ENCODE data around the gene PPM1K.

PPM1K gene

GRCh38 chr4:88217169-88217568 is 67.2 kb downstream of the PPM1K start:
- Histone ChIP-seq H2BK12ac (ENCODE audit: low read length) (no peak overlapping the region), H3K4ac (ENCODE audit: low read depth, low read length) (no peak overlapping the region), H2BK120ac (ENCODE audit: insufficient read depth, low read length, poor library complexity) (no peak overlapping the region), H3K9ac (ENCODE audit: low read length) (no peak overlapping the region), H4K91ac (ENCODE audit: low read depth, low read length) (no peak overlapping the region), H4K8ac (ENCODE audit: low read depth, low read length) (no peak overlapping the region), H4K12ac (ENCODE audit: low read depth, low read length) (no peak overlapping the region), H2BK5ac (ENCODE audit: low read depth, low read length, poor library complexity) (no peak overlapping the region), H3K79me1 (ENCODE audit: low read length) (no peaks in the 10 kb centered on the region), H3K18ac (ENCODE audit: low read length) (no peak overlapping the region), H3K4me1 (ENCODE audit: control insufficient read depth in 1 of 2, insufficient read depth in 2 of 2, low read length in 2 of 2) (no peaks in the 10 kb centered on the region), H3K4me3 (ENCODE audit: low read depth, low read length) (no peak overlapping the region), H3K23ac (ENCODE audit: low read length) (no peak overlapping the region), H3K9me3 (ENCODE audit: insufficient read depth, low read depth, low read length) (no peaks in the 10 kb centered on the region), H3K4me2 (ENCODE audit: low read length) (no peak overlapping the region), H3K14ac (ENCODE audit: low read length) (no peak overlapping the region), H3K27me3 (ENCODE audit: insufficient read depth, low read length) (no peaks in the 10 kb centered on the region), H3K27ac (ENCODE audit: low read depth, low read length) (no peak overlapping the region), H2AFZ (ENCODE audit: insufficient read depth, low read length, poor library complexity) (no peak overlapping the region), H2AK5ac (ENCODE audit: low read length) (no peak overlapping the region), H3K36me3 (ENCODE audit: control insufficient read depth in 1 of 2, insufficient read depth in 2 of 2, low read length in 2 of 2) (no peaks in the 10 kb centered on the region), H3K79me2 (ENCODE audit: control insufficient read depth, insufficient read depth, low read length, poor library complexity) (no peaks in the 10 kb centered on the region)
- WGBS (ENCODE audit: extremely low coverage, insufficient coverage, insufficient read length), result no CpG with 5 or more reads among the region's 4 CpGs
- peak; percentile 75 to 86 for DNase-seq

GRCh38 chr4:88216395-88216794 is 68.0 kb downstream of the PPM1K start:
- Histone ChIP-seq H3K4me2 (ENCODE audit: low read length) (no peak overlapping the region), H2AK5ac (ENCODE audit: low read length) (no peak overlapping the region), H3K36me3 (ENCODE audit: control insufficient read depth in 1 of 2, insufficient read depth in 2 of 2, low read length in 2 of 2) (no peaks in the 10 kb centered on the region), H3K9ac (ENCODE audit: low read length) (peak overlapping the region; percentile 22), H3K14ac (ENCODE audit: low read length) (no peak overlapping the region), H4K91ac (ENCODE audit: low read depth, low read length) (no peak overlapping the region), H3K4ac (ENCODE audit: low read depth, low read length) (no peak overlapping the region), H2BK12ac (ENCODE audit: low read length) (no peak overlapping the region), H4K8ac (ENCODE audit: low read depth, low read length) (no peak overlapping the region), H2AFZ (ENCODE audit: insufficient read depth, low read length, poor library complexity) (no peak overlapping the region), H4K12ac (ENCODE audit: low read depth, low read length) (no peak overlapping the region), H3K23ac (ENCODE audit: low read length) (no peak overlapping the region), H3K4me3 (ENCODE audit: low read depth, low read length) (no peak overlapping the region), H3K9me3 (ENCODE audit: insufficient read depth, low read depth, low read length) (no peaks in the 10 kb centered on the region), H3K79me1 (ENCODE audit: low read length) (no peaks in the 10 kb centered on the region), H3K27ac (ENCODE audit: low read depth, low read length) (no peak overlapping the region), H3K18ac (ENCODE audit: low read length) (no peak overlapping the region), H2BK120ac (ENCODE audit: insufficient read depth, low read length, poor library complexity) (no peak overlapping the region), H3K27me3 (ENCODE audit: insufficient read depth, low read length) (no peaks in the 10 kb centered on the region), H3K79me2 (ENCODE audit: control insufficient read depth, insufficient read depth, low read length, poor library complexity) (no peaks in the 10 kb centered on the region), H3K4me1 (ENCODE audit: control insufficient read depth in 1 of 2, insufficient read depth in 2 of 2, low read length in 2 of 2) (no peaks in the 10 kb centered on the region), H2BK5ac (ENCODE audit: low read depth, low read length, poor library complexity) (no peak overlapping the region)
- no CpG with 5 or more reads among the region's 6 CpGs for WGBS (ENCODE audit: extremely low coverage, insufficient coverage, insufficient read length)
- DNase-seq, result peak; percentile 41 to 72

GRCh38 chr4:88215351-88215750 is 69.0 kb downstream of the PPM1K start:
- H3K18ac ChIP-seq (ENCODE audit: low read length), result no peak overlapping the region
- H3K4me1 ChIP-seq (ENCODE audit: control insufficient read depth in 1 of 2, insufficient read depth in 2 of 2, low read length in 2 of 2), result no peaks in the 10 kb centered on the region
- no peak overlapping the region for H2BK5ac ChIP-seq (ENCODE audit: low read depth, low read length, poor library complexity)
- no peak overlapping the region for H3K23ac ChIP-seq (ENCODE audit: low read length)
- no peaks in the 10 kb centered on the region for H3K27me3 ChIP-seq (ENCODE audit: insufficient read depth, low read length)
- H2AK5ac ChIP-seq (ENCODE audit: low read length), result no peak overlapping the region
- H4K91ac ChIP-seq (ENCODE audit: low read depth, low read length), result no peak overlapping the region
- H3K9ac ChIP-seq (ENCODE audit: low read length), result no peak overlapping the region
- H3K14ac ChIP-seq (ENCODE audit: low read length), result no peak overlapping the region
- H3K79me2 ChIP-seq (ENCODE audit: control insufficient read depth, insufficient read depth, low read length, poor library complexity), result no peaks in the 10 kb centered on the region
- no peaks in the 10 kb centered on the region for H3K36me3 ChIP-seq (ENCODE audit: control insufficient read depth in 1 of 2, insufficient read depth in 2 of 2, low read length in 2 of 2)
- no peak overlapping the region for H2AFZ ChIP-seq (ENCODE audit: insufficient read depth, low read length, poor library complexity)
- H3K4me2 ChIP-seq (ENCODE audit: low read length), result no peak overlapping the region
- H4K8ac ChIP-seq (ENCODE audit: low read depth, low read length), result no peak overlapping the region
- H2BK120ac ChIP-seq (ENCODE audit: insufficient read depth, low read length, poor library complexity), result no peak overlapping the region
- DNase-seq, result no peak
- no peaks in the 10 kb centered on the region for H3K79me1 ChIP-seq (ENCODE audit: low read length)
- no peak overlapping the region for H3K27ac ChIP-seq (ENCODE audit: low read depth, low read length)
- no peak overlapping the region for H2BK12ac ChIP-seq (ENCODE audit: low read length)
- H3K4me3 ChIP-seq (ENCODE audit: low read depth, low read length), result no peak overlapping the region
- no peak overlapping the region for H3K4ac ChIP-seq (ENCODE audit: low read depth, low read length)
- H4K12ac ChIP-seq (ENCODE audit: low read depth, low read length), result no peak overlapping the region
- no peaks in the 10 kb centered on the region for H3K9me3 ChIP-seq (ENCODE audit: insufficient read depth, low read depth, low read length)
- no CpG with 5 or more reads among the region's 2 CpGs for WGBS (ENCODE audit: extremely low coverage, insufficient coverage, insufficient read length)

GRCh38 chr4:88212253-88212561 is 72.2 kb downstream of the PPM1K start:
- Histone ChIP-seq H3K27ac (ENCODE audit: low read depth, low read length) (no peak overlapping the region), H2AK5ac (ENCODE audit: low read length) (no peak overlapping the region), H3K14ac (ENCODE audit: low read length) (no peak overlapping the region), H3K36me3 (ENCODE audit: control insufficient read depth in 1 of 2, insufficient read depth in 2 of 2, low read length in 2 of 2) (no peaks in the 10 kb centered on the region), H3K79me1 (ENCODE audit: low read length) (no peaks in the 10 kb centered on the region), H4K12ac (ENCODE audit: low read depth, low read length) (no peak overlapping the region), H3K4me1 (ENCODE audit: control insufficient read depth in 1 of 2, insufficient read depth in 2 of 2, low read length in 2 of 2) (no peaks in the 10 kb centered on the region), H3K18ac (ENCODE audit: low read length) (no peak overlapping the region), H3K4ac (ENCODE audit: low read depth, low read length) (no peak overlapping the region), H2AFZ (ENCODE audit: insufficient read depth, low read length, poor library complexity) (no peak overlapping the region), H3K79me2 (ENCODE audit: control insufficient read depth, insufficient read depth, low read length, poor library complexity) (no peaks in the 10 kb centered on the region), H4K8ac (ENCODE audit: low read depth, low read length) (no peak overlapping the region), H2BK12ac (ENCODE audit: low read length) (no peak overlapping the region), H2BK5ac (ENCODE audit: low read depth, low read length, poor library complexity) (no peak overlapping the region), H4K91ac (ENCODE audit: low read depth, low read length) (no peak overlapping the region), H3K23ac (ENCODE audit: low read length) (peak overlapping the region; percentile 29), H3K4me2 (ENCODE audit: low read length) (no peak overlapping the region), H3K9me3 (ENCODE audit: insufficient read depth, low read depth, low read length) (no peaks in the 10 kb centered on the region), H2BK120ac (ENCODE audit: insufficient read depth, low read length, poor library complexity) (no peak overlapping the region), H3K9ac (ENCODE audit: low read length) (no peak overlapping the region), H3K27me3 (ENCODE audit: insufficient read depth, low read length) (no peaks in the 10 kb centered on the region), H3K4me3 (ENCODE audit: low read depth, low read length) (no peak overlapping the region)
- no CpG with 5 or more reads among the region's 4 CpGs for WGBS (ENCODE audit: extremely low coverage, insufficient coverage, insufficient read length)
- no peak for DNase-seq

Measured in trophoblast cell (in vitro differentiated cells and primary cell).